Dedifferentiated amniotic fluid mesenchymal stem cell (primary cell): ENCODE measurements around the gene DNAAF3.
"Not testable (repeated sequence)": the region's sequence is repeated elsewhere in the genome, so short reads cannot be mapped to it uniquely, and the experiment has no call there.

ENCODE experiments used
- DNase-seq: peaks from one replicate; pipeline ENCODE4 v3.0.0-alpha.2; 2016; ENCODE audit errors: extremely low spot score

The DNAAF3 gene

DNA sequence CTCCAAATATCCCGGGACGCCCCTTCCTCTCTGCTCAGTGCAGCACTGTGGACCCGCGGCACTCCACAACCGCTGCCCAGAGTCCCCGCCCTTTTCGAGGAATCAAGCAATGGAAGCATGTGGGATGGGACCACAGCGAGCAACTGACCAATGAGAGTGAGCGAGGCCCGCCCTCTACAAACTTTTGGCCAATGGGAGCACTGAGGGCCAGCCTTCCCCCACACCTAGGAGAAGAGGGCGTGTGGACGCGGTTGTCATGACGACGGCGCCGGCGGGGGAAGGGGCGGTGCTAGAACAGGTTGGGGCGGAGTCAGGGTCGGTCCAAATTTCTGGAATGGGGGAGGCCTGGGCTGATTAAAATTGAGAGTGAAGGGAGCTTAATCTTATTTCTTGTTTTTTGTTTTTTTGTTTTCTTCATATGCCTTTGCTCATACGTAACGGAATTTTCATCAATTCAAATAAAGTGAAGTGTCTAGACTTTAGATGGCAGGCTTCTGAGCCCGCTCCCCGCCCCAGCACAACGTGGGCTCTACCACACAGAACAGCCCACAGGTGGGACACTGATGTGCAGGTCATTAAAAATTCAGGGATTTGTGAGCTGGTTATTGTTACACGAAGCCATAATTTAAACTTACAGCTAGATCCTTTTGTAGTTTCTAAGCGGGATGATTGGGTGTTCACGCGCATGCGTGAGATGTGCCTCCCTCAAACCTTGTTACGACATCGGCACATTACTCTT, at the start of gene DNAAF3:
Gene DNAAF3 (minus strand): TSS at position 84 of the 739 bp plus-strand sequence. CDS start 200 bp downstream, outside the sequence.
- DNase-seq = peak; percentile 91

DNA sequence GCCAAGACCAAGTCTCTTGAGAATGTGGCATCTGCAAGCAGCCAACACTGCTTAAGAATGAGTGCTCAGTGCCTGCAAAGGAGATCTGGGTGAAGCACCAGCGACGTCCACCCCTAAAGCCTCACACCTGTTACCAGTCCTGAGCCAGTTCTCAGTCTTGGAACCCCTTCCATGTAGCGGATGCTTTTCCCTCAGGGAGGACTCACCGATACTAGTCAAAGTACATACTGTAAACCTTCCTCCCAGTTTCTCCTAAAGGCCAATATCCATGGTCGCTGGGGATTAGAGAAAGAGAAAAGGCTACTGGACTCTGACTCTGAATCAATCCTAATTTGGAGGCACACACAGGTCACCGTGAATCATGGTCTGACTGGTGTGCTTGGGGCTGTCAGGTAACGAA, 47.1 kb upstream of the DNAAF3 start:
- no peak for DNase-seq

- no peak for DNase-seq
These were observed 46.0 kb upstream of the DNAAF3 start for GRCh38 chr19:55212447-55212846.

- peak; percentile 69 for DNase-seq
These were observed 43.5 kb upstream of the DNAAF3 start for GRCh38 chr19:55209693-55210472.

GRCh38 chr19:55208880-55209692, 42.7 kb upstream of the DNAAF3 start, which contains the start of gene PTPRH:
Gene PTPRH (minus strand): TSS chr19:55209501. CDS start chr19:55209433, 68 bp downstream.
- DNase-seq = no peak

GRCh38 chr19:55206664-55207500, 40.5 kb upstream of the DNAAF3 start:
- peak; percentile 73 for DNase-seq

DNA sequence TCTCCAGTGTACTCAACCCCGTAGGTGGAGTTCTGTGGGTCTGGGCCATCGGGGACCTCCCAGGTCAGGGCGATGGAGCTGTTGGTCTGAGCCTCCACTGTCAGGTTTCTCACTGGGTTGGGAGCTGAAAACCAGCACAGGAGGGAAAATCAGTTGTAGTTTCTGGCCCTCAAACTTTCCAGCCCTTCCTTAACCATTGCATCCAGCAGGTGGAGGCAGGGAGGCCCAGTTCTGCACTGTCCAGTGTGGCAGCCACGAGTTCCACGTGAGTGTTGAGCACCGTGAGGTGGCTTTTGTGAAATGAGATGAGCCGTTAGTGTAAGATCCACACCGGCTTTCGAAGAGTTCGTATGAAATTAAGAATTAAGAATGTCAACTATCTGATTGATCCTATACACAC, 35.8 kb upstream of the DNAAF3 start:
- not testable (repeated sequence) for DNase-seq

GRCh38 chr19:55199620-55200204, 33.3 kb upstream of the DNAAF3 start:
- DNase-seq = no peak

DNA sequence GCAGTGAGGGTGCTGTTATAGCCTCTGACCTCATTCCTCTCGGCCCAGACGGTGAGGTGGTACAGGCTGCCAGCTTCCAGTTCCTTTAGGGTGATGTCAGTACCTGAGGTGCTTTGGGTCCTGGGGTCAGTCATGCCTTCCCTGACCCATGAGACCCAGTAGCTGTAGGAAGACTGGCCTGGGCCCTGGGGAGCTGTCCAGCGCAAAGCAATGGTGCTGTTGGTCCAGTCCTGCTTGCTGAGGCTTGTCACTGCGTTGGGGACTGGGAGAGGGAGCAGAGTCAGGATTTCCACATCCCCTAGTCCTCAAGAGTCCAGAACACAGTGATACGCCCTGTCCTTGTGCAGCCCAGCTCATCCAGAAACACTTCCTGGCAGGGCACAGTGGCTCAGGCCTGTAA, 32.2 kb upstream of the DNAAF3 start:
- DNase-seq = no peak

DNA sequence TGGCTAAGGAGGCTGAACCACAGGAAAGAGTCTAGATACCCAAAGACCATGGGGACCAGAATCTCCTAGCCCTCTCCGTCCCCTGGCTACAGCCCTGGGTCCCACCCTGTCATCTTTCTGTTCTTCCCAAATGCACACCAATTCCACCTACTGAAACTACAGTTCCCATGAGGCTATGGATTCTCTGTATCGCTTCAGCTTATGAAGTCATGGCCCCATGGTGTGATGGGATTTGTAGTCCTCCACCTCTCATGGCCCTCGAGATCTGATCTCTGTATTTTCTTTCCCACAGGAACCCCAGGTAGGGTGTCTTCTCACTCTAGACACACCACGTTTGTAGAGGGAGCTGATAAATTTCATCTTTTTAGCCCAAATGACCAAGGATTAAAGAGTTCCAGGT, 31.1 kb upstream of the DNAAF3 start:
- DNase-seq = no peak

DNA sequence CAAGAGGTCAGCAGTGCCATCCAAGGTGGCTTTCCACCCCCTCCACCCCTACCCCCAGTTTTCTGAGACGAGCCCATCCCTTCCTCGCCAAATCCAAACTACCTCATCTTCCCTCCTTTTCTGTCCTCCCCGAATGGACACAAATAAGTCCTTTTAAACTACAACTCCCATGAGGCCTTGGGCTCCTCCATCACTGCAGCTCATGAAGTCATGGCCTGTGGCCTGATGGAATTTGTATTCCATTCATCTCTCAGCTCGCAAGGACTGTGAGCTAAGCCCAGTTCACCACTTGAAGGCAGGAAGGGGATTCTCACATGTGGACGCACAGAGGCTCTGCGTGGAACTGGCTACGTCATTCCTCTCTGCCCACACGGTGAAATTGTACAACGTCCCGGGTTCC, 30.4 kb upstream of the DNAAF3 start:
- DNase-seq = no peak

GRCh38 chr19:55193481-55193880, 27.1 kb upstream of the DNAAF3 start:
- DNase-seq = no peak

DNA sequence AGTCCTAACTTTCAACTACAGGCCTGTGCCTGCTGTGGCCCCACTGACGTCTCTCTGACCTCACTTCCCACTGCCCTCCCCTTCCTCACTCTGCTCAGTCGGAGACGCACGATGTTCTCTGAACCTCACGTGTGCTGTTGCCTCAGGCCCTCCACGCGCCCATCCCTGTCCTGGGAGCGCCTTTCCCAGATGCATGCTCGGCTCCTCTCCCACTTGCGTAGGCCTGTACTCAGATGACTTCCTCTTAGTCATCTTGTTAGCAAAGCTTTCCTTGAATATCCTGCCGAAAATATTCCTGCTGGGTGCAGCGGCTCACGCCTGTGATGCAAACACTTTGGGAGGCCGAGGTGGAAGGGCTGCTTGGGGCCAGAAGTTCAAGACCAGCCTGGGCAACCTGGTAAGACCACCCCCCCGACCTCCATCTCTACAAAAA, 23.0 kb upstream of the DNAAF3 start:
- DNase-seq = no peak

- DNase-seq = no peak
These were observed 22.2 kb upstream of the DNAAF3 start for GRCh38 chr19:55188625-55189024.

GRCh38 chr19:55186080-55186479, 19.7 kb upstream of the DNAAF3 start:
- DNase-seq = no peak

- no peak for DNase-seq
These were observed 15.3 kb upstream of the DNAAF3 start for GRCh38 chr19:55181740-55182139.

DNA sequence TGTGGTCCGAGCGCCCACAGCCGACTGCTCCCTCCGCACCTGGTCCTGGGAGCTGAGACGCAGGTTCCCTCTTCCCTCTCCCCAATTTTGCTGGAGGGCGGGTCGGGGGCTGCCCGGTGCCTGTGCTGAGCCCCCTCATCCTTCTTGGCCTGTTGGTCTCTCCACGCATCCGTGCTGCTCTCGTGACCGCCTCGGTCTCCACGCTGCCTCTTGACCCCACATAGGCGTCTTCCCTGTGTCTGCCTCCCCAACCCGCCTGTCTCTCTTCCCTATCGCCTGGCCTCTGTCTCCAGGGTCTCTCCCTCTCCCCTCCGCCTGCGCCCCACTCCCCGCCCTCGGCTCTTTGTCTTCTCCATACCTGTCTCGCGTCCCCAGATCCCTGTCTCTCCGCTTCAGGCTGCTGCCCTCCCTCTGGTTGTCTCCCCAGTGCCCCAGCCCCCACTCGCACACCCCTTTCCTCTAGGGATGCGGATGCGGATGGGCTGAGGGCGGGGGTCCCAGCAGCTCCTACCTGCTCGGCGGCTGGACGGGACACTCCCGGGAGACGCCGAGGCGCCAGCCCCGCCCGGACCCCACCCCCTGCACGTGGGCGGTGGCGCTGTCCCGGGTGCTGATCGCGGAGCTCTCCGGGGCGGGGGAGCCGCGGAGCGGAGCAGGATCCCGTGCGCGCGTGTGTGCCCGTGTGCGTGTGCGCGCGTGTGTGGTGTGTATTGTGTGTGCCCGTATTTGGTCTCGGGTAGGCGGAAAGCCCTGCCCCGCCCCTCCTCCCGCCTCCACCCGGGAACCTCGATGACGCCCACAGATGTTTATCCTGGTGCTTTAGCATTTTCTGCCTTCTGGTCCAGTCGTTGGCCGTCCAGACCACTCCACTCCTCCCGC, 13.4 kb upstream of the DNAAF3 start, which contains the start of gene SYT5:
Gene SYT5 (minus strand): TSS at position 684 of the 879 bp plus-strand sequence. CDS start 1,248 bp downstream, outside the sequence.
- no peak for DNase-seq

GRCh38 chr19:55178781-55179599, 12.6 kb upstream of the DNAAF3 start:
- DNase-seq = peak; percentile 17

- DNase-seq = no peak
These were observed 9.7 kb upstream of the DNAAF3 start for GRCh38 chr19:55176076-55176475.
